ENCODE data around the gene PKMYT1.
A peak's percentile ranks its signal among the peaks of the same experiment; 100 is the strongest.

Gene PKMYT1

GRCh38 chr16:2969545-2970521 is 10.4 kb downstream of the PKMYT1 start:
- Histone ChIP-seq H3K9me3 (no peaks in the 10 kb centered on the region), H3K27me3 (peaks cover 41% of the 10 kb centered on the region), H3K27ac (peak overlapping the region; percentile 47), H3K4me3 (ENCODE audit: low read depth in 1 of 2, low read length in 1 of 2) (peak overlapping the region; percentile 74 to 82), H3K36me3 (peaks cover 8% of the 10 kb centered on the region), H3K4me1 (ENCODE audit: control insufficient read depth in 1 of 2, insufficient read depth in 1 of 2, low read depth in 1 of 2, low read length in 1 of 2) (peaks cover 48 to 55% of the 10 kb centered on the region in 2 experiments)
- TF ChIP-seq CTCF (IDR thresholded peaks at IDR 0.05): peak; percentile 24

GRCh38 chr16:2968738-2969544 is 11.3 kb downstream of the PKMYT1 start, which contains the start of gene PAQR4:
Gene PAQR4 (plus strand): TSS chr16:2969348. CDS start chr16:2969675, 327 bp downstream.
- H3K4me1 ChIP-seq (ENCODE audit: control insufficient read depth in 1 of 2, insufficient read depth in 1 of 2, low read depth in 1 of 2, low read length in 1 of 2): peaks cover 57 to 64% of the 10 kb centered on the region in 2 experiments
- H3K36me3 ChIP-seq: peaks cover 5% of the 10 kb centered on the region
- TF ChIP-seq CTCF (IDR thresholded peaks at IDR 0.05): peak; percentile 50
- H3K4me3 ChIP-seq (ENCODE audit: low read depth in 1 of 2, low read length in 1 of 2): peak within 1 kb of the TSS; percentile 74 to 82
- H3K27me3 ChIP-seq: peaks cover 50% of the 10 kb centered on the region
- peak within 1 kb of the TSS; percentile 47 for H3K27ac ChIP-seq
- H3K9me3 ChIP-seq: no peaks in the 10 kb centered on the region

- Histone ChIP-seq H3K4me1 (ENCODE audit: control insufficient read depth in 1 of 2, insufficient read depth in 1 of 2, low read depth in 1 of 2, low read length in 1 of 2) (peaks cover 63 to 70% of the 10 kb centered on the region in 2 experiments), H3K4me3 (ENCODE audit: low read depth in 1 of 2, low read length in 1 of 2) (peak overlapping the region; percentile 74 to 82), H3K36me3 (no peaks in the 10 kb centered on the region), H3K27ac (peak overlapping the region; percentile 47), H3K9me3 (no peaks in the 10 kb centered on the region), H3K27me3 (peaks cover 56% of the 10 kb centered on the region)
- TF ChIP-seq CTCF (IDR thresholded peaks at IDR 0.05): no peak
Measured at GRCh38 chr16:2968368-2968737, 11.9 kb downstream of the PKMYT1 start.

GRCh38 chr16:2967721-2968161 is 12.5 kb downstream of the PKMYT1 start:
- H3K4me3 ChIP-seq (ENCODE audit: low read depth in 1 of 2, low read length in 1 of 2): peak overlapping the region in 1 of 2 experiments; percentile 82
- H3K4me1 ChIP-seq (ENCODE audit: control insufficient read depth in 1 of 2, insufficient read depth in 1 of 2, low read depth in 1 of 2, low read length in 1 of 2): peaks cover 63 to 76% of the 10 kb centered on the region in 2 experiments
- peaks cover 62% of the 10 kb centered on the region for H3K27me3 ChIP-seq
- H3K36me3 ChIP-seq: no peaks in the 10 kb centered on the region
- H3K27ac ChIP-seq: no peak overlapping the region
- no peaks in the 10 kb centered on the region for H3K9me3 ChIP-seq
- no peak for TF ChIP-seq CTCF (IDR thresholded peaks at IDR 0.05)

GRCh38 chr16:2967211-2967631 is 13.0 kb downstream of the PKMYT1 start:
- Histone ChIP-seq H3K36me3 (no peaks in the 10 kb centered on the region), H3K27ac (peak overlapping the region; percentile 42), H3K9me3 (no peaks in the 10 kb centered on the region), H3K4me1 (ENCODE audit: control insufficient read depth in 1 of 2, insufficient read depth in 1 of 2, low read depth in 1 of 2, low read length in 1 of 2) (peaks cover 63 to 77% of the 10 kb centered on the region in 2 experiments), H3K4me3 (ENCODE audit: low read depth in 1 of 2, low read length in 1 of 2) (peak overlapping the region in 1 of 2 experiments; percentile 59), H3K27me3 (peaks cover 67% of the 10 kb centered on the region)
- no peak for TF ChIP-seq CTCF (IDR thresholded peaks at IDR 0.05)

All from neutrophil (primary cell).